SK-N-SH treated with all-trans-retinoic acid at 6 μM for 48 hours (cell line): Measurements from ENCODE around the gene BOC.

Source experiments
- ATAC-seq: fragments of 200-7000 bp; cut with Tn5 transposase; 3 replicates; pipeline ENCODE4 v1.9.1; 2020; ENCODE audit warnings: mild to moderate bottlenecking, moderate library complexity
- ARNTL ChIP-seq: fragments of 450-650 bp; formaldehyde crosslinking; IDR thresholded peaks from 2 replicates; pipeline ENCODE4 v1.5.0; 2020; ENCODE audit warnings: low read depth, mild to moderate bottlenecking, moderate library complexity, borderline replicate concordance
- BACH2 ChIP-seq: fragments of 250-450 bp; sonication (Bioruptor Pico); IDR thresholded peaks from 2 replicates; pipeline ENCODE4 v1.9.0; 2021; ENCODE audit warnings: mild to moderate bottlenecking, borderline replicate concordance
- CREB5 ChIP-seq: fragments of 250-450 bp; sonication (Bioruptor Pico); IDR thresholded peaks from 2 replicates; pipeline ENCODE4 v1.5.1; 2020; ENCODE audit warnings: low read depth, mild to moderate bottlenecking, moderate library complexity
- CSDC2 ChIP-seq: fragments of 250-450 bp; sonication (Bioruptor Pico); IDR thresholded peaks from 2 replicates; pipeline ENCODE4 v1.5.0; 2020; ENCODE audit warnings: mild to moderate bottlenecking, moderate library complexity
- CSRNP3 ChIP-seq: fragments of 250-450 bp; sonication (Bioruptor Pico); IDR thresholded peaks from 2 replicates; pipeline ENCODE4 v1.5.1; 2021; ENCODE audit warnings: mild to moderate bottlenecking, moderate library complexity
- ESRRG ChIP-seq: fragments of 250-450 bp; sonication (Bioruptor Pico); IDR thresholded peaks from 2 replicates; pipeline ENCODE4 v1.6.1; 2021; ENCODE audit warnings: mild to moderate bottlenecking
- GLIS3 ChIP-seq: fragments of 250-450 bp; sonication (Bioruptor Pico); IDR thresholded peaks from 2 replicates; pipeline ENCODE4 v1.5.0; 2020; ENCODE audit warnings: mild to moderate bottlenecking, moderate library complexity
- ISL1 ChIP-seq: fragments of 250-450 bp; sonication (Bioruptor Pico); IDR thresholded peaks from 2 replicates; pipeline ENCODE4 v2.1.2; 2022; ENCODE audit warnings: mild to moderate bottlenecking, moderate library complexity
- OSR1 ChIP-seq: fragments of 250-450 bp; sonication (Bioruptor Pico); IDR thresholded peaks from 2 replicates; pipeline ENCODE4 v1.8.0; 2022; ENCODE audit warnings: moderate library complexity, mild to moderate bottlenecking, inconsistent platforms
- PATZ1 ChIP-seq: fragments of 250-450 bp; sonication (Bioruptor Pico); IDR thresholded peaks from 2 replicates; pipeline ENCODE4 v1.8.0; 2020; ENCODE audit warnings: mild to moderate bottlenecking, moderate library complexity, borderline replicate concordance
- POU6F1 ChIP-seq: fragments of 250-450 bp; sonication (Bioruptor Pico); IDR thresholded peaks from 2 replicates; pipeline ENCODE4 v1.8.0; 2021; ENCODE audit warnings: low read depth, mild to moderate bottlenecking, moderate library complexity, borderline replicate concordance
- PPARA ChIP-seq: fragments of 250-450 bp; sonication (Bioruptor Pico); IDR thresholded peaks from 2 replicates; pipeline ENCODE4 v1.5.0; 2020; ENCODE audit warnings: mild to moderate bottlenecking, borderline replicate concordance
- RARB ChIP-seq: fragments of 250-450 bp; sonication (Bioruptor Pico); IDR thresholded peaks from 2 replicates; pipeline ENCODE4 v1.8.0; 2021; ENCODE audit warnings: mild to moderate bottlenecking, moderate library complexity
- SNAI2 ChIP-seq: fragments of 250-450 bp; sonication (Bioruptor Pico); IDR thresholded peaks from 2 replicates; pipeline ENCODE4 v1.5.0; 2020; ENCODE audit warnings: mild to moderate bottlenecking, moderate library complexity
- TCF4 ChIP-seq: fragments of 250-450 bp; sonication (Bioruptor Pico); IDR thresholded peaks from 2 replicates; pipeline ENCODE4 v1.8.0; 2021; ENCODE audit warnings: mild to moderate bottlenecking, moderate library complexity, borderline replicate concordance
- TOX ChIP-seq: fragments of 250-450 bp; sonication (Bioruptor Pico); IDR thresholded peaks from 2 replicates; pipeline ENCODE4 v1.8.0; 2021; ENCODE audit warnings: mild to moderate bottlenecking, moderate library complexity, borderline replicate concordance
- TSHZ2 ChIP-seq: fragments of 250-450 bp; sonication (Bioruptor Pico); IDR thresholded peaks from 2 replicates; pipeline ENCODE4 v1.5.0; 2020; ENCODE audit warnings: mild to moderate bottlenecking, moderate library complexity
- ZC3H10 ChIP-seq: fragments of 250-450 bp; sonication (Bioruptor Pico); IDR thresholded peaks from 2 replicates; pipeline ENCODE4 v1.5.1; 2021; ENCODE audit warnings: mild to moderate bottlenecking, moderate library complexity
- ZFP3 ChIP-seq: fragments of 250-450 bp; sonication (Bioruptor Pico); IDR thresholded peaks from 2 replicates; pipeline ENCODE4 v1.5.0; 2020; ENCODE audit warnings: mild to moderate bottlenecking, moderate library complexity
- ZFP30 ChIP-seq: fragments of 450-650 bp; formaldehyde crosslinking; IDR thresholded peaks from 2 replicates; pipeline ENCODE4 v1.5.0; 2022; ENCODE audit warnings: mild to moderate bottlenecking, moderate library complexity
- ZNF565 ChIP-seq: fragments of 450-650 bp; formaldehyde crosslinking; conservative IDR thresholded peaks from 2 replicates; pipeline ENCODE4 v1.5.0; 2020; ENCODE audit warnings: low read depth, mild to moderate bottlenecking, moderate library complexity
- ZNF70 ChIP-seq: fragments of 450-650 bp; formaldehyde crosslinking; IDR thresholded peaks from 2 replicates; pipeline ENCODE4 v1.5.0; 2020; ENCODE audit warnings: mild to moderate bottlenecking, moderate library complexity
- ZNF8 ChIP-seq: fragments of 450-650 bp; formaldehyde crosslinking; IDR thresholded peaks from 2 replicates; pipeline ENCODE4 v1.5.0; 2020; ENCODE audit warnings: mild to moderate bottlenecking, moderate library complexity

Gene BOC

GRCh38 chr3:113273604-113274378, 62.4 kb downstream of the BOC start:
- ATAC-seq = no peak
- TF ChIP-seq CSDC2 = no peak
- no peak for TF ChIP-seq TSHZ2 (CRISPR knock-in tag)
- no peak for TF ChIP-seq TCF4 (CRISPR knock-in tag)
- no peak for TF ChIP-seq BACH2 (CRISPR knock-in tag)
- no peak for TF ChIP-seq ARNTL (CRISPR knock-in tag)
- no peak for TF ChIP-seq TOX
- no peak for TF ChIP-seq ZFP30 (CRISPR knock-in tag)
- no peak for TF ChIP-seq GLIS3 (CRISPR knock-in tag)
- no peak for TF ChIP-seq ZC3H10 (CRISPR knock-in tag)
- no peak for TF ChIP-seq ZNF565 (CRISPR knock-in tag)

- no peak for ATAC-seq
- TF ChIP-seq TCF4 (CRISPR knock-in tag) (no peak), PPARA (no peak), ZFP30 (CRISPR knock-in tag) (no peak), CREB5 (CRISPR knock-in tag) (no peak), CSDC2 (no peak), RARB (no peak), GLIS3 (CRISPR knock-in tag) (no peak), ESRRG (CRISPR knock-in tag) (no peak), TOX (no peak), ZNF565 (CRISPR knock-in tag) (no peak), PATZ1 (no peak), ZC3H10 (CRISPR knock-in tag) (no peak), OSR1 (CRISPR knock-in tag) (no peak), SNAI2 (no peak), ZNF8 (CRISPR knock-in tag) (no peak), ARNTL (CRISPR knock-in tag) (no peak), BACH2 (CRISPR knock-in tag) (no peak), ISL1 (no peak), ZFP3 (CRISPR knock-in tag) (no peak)
- TF ChIP-seq, all 23 proteins: peak for 0
Measured at GRCh38 chr3:113274425-113275257, 63.3 kb downstream of the BOC start.

GRCh38 chr3:113275258-113275556, 63.9 kb downstream of the BOC start:
- no peak for TF ChIP-seq ARNTL (CRISPR knock-in tag)
- TF ChIP-seq ZFP3 (CRISPR knock-in tag) = no peak
- no peak for TF ChIP-seq POU6F1 (CRISPR knock-in tag)
- TF ChIP-seq TCF4 (CRISPR knock-in tag) = no peak
- no peak for TF ChIP-seq ZC3H10 (CRISPR knock-in tag)
- no peak for TF ChIP-seq RARB
- TF ChIP-seq CSDC2 = no peak
- TF ChIP-seq PPARA = no peak
- TF ChIP-seq BACH2 (CRISPR knock-in tag) = no peak
- TF ChIP-seq TOX = no peak
- TF ChIP-seq ZNF70 (CRISPR knock-in tag) = no peak
- TF ChIP-seq ESRRG (CRISPR knock-in tag) = no peak
- TF ChIP-seq PATZ1 = no peak
- no peak for TF ChIP-seq CSRNP3
- ATAC-seq = no peak
